SK-N-DZ (cell line): Measurements from ENCODE around the gene MYORG. TPM values are rescaled to one million over a fixed set of nuclear protein-coding genes. Genes with fewer than 3 reads are reported as not detected.

Experiments used
- DNase-seq: peaks from one replicate; pipeline ENCODE4 v3.0.0-alpha.2; 2015; ENCODE audit warnings: low spot score
- polyA plus RNA-seq, 2 experiments: library from polyadenylated mRNA; depleted of rRNA; stranded (reverse); fragments of >200 nt; gene quantifications; 2 replicates each; pipeline ENCODE4 v1.2.3, GENCODE V29; 2014

MYORG gene
- polyA plus RNA-seq (2014; cell fraction: cytosol; rRNA removed) = 0.78 and 0.91 TPM in 2 replicates
- polyA plus RNA-seq (2014; cell fraction: nucleus; rRNA removed) = 0.31 and 1.0 TPM in 2 replicates

DNA sequence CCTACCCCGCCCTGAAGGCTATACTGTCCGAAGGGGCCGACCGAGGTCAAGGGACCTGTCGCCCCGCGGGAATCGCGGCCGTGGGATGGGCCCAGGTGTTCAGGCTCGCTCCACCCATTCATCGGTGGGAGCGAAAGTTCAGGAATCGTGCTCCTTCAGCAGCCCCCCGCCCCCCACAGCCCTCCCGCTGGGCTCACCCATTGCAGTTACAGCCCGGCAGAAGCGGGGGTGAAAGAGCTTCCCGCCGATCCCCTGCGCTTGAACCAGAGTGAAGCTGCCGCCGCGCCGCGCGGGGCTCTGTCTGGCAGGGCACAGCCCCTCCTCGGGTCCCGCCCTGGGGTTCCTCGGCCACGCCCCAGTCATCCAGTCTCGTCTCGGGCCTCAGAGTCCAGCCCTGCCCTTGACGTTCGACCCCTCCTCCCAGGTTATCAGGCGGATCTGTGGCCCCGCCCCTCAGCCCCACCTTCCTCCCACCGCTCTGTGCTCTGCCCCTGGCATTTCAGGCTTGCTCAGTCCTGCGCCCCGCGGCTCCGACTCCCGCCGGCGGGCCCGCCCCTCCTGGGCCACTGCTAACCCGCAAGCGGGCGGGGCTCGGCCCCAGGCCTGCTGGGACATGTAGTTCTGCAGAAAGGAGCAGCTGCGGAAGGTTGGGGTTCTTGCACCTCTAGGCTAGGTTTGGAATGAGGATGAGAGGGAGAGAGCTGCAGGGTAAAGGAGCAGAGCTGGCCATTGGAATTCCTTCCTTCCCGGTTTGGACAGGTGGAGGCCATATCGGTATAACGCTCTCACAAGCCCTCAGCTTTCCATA, at the start of gene MYORG:
MYORG (minus strand) TSS at position 303 of the 808 bp plus-strand sequence. CDS start 3,955 bp downstream, outside the sequence.
- DNase-seq = peak; percentile 97

DNA sequence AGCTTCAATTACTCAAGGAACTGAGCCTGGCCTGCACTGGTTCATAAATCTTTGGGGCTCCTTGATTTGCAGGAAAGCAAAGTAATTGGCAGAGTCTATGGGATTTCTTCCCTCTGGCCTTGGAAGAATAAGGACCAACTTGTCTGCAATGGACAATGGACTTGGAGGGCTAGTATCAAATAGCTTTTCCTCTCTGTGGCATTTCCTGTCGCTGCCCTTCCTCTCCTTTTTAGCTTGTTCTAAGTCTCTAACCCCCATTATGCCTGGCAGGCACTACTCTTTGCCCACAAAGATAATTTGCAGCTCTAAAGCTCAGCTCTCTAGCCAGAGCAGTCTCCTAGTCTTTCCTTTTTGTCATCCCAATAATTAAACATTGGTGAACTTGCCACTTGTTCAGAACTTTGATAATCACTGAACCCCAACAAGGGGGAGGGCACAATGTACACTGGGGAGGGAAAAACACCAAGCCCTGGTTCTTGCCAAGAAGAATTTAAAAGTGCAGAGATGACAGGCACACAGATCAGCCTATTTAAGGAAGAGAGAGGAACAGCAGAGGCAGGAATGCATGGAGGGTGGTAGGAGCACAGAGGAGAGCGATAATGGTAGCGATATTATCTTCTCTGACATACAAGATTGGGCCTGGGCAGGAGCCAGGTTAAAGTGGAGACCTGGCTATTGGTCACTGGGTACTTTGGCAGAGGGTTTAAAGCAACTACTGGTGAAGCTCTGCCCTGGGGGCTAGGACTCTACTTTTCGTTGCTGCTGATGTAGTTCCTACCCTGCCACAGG, 43.2 kb upstream of the MYORG start:
- peak; percentile 32 for DNase-seq

DNA sequence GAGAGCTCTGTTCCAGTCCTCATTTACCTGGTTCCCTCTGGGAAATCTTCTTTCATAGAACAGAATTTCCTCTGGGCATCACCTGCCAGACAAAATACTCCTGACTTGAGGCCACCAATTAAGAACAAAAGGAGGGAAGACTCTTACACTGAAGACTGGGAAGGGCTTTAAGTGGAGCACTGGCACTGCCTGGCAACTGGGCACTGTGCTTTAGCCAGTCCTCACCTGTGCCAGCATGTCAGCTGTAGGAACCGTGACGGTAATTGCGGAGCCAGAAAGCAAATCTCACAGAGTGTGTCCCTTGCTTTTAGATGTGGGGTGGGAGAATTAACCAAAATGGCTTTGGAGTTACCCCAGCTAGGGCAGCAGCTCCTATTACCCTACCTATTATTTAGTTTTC, 41.0 kb upstream of the MYORG start:
- DNase-seq = no peak

DNA sequence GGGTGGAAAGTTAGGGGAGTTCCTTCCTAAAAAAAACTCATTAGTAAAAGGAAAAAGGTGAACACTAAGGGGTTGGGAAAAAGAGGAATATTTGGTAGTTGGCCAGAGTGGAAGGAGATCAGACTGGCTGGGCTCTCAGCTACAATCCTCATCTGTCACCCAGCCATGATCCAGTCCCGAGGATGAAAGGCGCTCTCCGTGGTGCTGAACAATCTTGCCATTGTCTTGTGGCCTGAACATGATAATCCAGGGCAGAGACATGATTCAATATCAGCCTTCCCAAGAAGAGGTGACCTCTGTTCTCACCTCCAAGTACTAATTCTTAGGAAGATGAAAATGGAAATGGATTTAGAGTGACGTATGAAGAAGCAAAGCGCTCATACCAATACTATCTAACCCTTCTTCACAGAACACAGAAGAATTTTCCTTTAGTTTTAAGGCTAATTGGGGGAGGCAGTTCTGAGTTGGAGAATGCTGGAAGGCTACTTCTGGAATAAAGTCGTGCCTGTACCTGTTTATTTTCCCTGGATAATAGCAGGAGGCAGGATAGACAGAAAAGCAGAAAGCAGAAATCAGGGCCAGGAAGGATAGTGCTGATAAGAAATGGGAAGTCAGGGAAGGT, 36.6 kb upstream of the MYORG start:
- DNase-seq = no peak

DNA sequence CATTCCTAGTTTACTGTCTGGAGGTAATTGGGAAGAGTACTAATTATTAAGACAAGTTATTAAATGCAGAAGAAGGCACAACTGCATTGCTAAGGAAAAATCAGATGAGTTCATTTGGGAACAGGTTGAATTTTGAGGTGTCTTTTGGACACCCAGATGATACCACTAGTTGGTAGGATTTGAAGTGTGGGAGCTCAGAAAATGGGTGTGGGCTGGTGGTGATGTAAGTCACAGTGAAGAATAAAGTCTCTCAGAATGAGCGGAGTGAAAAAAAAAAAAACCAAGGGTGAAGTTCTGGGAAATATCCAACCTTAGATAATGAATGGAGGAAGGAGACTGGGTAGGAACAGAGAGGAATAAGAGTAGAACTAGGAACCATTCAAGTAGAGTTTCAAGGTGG, 35.6 kb upstream of the MYORG start:
- DNase-seq = no peak

DNA sequence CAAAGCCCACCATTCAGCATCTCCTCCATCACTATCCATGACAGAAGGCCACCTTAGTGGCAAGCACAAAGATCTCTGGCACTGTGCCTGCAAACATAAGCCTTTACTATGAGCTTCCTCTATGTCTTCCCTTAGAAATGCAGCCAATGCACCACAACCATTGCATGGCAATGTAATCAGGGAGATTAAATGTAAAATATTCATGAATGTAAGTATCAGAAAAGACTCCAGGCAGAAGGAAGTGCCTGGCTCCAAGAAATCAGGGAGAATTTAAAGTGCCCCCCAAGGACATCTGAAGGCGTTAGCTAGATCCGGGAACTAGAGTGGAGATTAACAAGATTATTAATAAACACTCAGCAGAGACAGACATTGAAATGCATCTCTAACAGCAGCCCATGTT, 32.5 kb upstream of the MYORG start:
- DNase-seq = no peak

DNA sequence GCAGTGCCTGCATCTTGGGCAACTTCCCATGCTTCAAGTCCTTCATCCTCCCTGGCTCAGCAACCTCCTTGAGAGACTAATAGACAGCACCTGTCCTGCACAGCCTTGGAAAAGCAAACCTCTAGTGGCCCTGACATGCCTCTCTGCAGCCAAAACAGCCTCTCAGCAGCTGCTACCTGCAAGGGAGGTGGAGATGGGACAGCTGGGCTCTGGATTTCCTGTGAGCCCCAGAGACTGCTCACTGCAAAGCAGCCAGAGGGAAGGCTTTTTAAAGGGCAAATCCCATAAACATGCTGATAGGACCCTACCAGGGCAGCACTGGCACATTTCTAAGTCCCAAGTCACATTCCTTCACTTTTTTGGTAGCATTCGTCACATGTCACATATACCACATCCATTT, 31.5 kb upstream of the MYORG start:
- DNase-seq = no peak

DNA sequence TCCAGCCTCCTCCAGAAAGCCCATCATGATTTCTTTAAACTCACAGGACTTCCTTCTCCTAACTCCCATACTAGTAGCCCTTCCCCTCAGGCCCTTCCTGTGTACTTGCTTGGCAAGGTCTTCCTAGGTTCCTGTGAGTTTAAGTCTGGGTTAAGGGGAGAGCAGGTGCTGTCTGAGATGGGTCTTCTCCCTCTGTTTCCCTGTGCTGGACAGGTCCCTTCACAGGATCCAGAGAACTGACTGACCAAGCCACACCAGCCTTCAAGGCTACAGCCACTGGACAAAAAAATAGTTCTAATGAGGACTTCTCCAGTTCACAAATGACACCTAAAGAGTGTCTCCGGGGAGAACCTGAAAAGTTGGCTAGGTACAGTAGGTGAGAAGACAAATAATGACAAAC, 29.5 kb upstream of the MYORG start:
- DNase-seq = no peak

DNA sequence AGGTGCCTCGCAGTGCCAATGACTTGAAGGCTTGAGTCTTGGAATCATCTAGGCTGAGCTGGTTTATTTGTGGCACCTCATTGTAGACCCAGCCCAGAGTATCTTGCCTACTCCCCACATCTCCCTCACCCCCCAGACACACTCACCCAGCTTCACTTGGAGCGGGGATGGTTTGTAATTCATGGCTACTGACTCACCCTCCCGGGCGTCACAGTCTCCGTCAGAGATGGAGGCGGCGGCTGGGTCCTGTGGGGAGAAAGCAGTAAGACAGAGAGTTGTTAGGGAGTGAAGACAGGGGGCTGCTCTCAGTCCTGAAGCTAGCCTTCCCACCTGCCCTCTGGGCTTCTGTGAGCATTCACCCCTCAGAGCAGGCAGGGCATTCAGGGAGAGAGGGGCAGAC, 29.0 kb upstream of the MYORG start:
- no peak for DNase-seq

DNA sequence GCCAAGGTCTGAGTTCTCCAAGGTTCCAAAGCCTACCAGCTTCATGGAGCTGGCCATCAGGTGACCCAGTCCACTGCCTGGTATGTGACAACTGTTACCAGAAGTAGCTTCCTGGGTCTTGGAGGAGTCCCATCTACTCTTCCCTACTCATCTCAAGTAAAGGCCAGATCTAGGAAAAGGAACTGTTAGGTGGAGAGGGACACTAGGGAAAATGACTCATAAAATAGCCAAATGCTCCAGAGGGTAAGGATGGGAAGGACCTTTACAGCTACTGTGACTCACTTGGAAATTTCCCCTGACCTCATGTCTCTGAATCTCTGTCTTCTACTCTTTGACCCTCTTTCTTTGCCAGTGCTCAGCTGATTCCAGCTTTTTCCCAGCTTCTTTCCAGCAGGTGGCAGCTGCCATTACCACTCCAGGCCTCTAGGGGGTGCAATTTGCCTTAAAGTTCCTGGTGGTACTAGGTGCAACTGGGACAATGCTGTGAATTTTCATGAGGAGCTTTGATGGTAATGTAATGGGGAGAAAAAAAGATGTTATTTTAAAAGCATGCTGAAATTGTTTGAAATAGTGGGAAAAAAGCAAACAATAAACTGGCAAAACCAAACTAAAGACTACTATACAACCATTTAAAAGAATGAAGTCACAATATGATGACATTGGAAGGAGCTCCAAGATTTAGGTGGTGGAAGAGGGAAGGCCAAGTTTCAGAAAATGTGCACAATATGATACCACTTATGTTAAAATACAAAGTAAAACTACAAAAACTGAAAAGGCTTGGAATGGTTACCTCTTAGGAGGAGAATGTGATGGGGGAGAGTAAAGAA, 27.1 kb upstream of the MYORG start:
- DNase-seq = peak; percentile 71

DNA sequence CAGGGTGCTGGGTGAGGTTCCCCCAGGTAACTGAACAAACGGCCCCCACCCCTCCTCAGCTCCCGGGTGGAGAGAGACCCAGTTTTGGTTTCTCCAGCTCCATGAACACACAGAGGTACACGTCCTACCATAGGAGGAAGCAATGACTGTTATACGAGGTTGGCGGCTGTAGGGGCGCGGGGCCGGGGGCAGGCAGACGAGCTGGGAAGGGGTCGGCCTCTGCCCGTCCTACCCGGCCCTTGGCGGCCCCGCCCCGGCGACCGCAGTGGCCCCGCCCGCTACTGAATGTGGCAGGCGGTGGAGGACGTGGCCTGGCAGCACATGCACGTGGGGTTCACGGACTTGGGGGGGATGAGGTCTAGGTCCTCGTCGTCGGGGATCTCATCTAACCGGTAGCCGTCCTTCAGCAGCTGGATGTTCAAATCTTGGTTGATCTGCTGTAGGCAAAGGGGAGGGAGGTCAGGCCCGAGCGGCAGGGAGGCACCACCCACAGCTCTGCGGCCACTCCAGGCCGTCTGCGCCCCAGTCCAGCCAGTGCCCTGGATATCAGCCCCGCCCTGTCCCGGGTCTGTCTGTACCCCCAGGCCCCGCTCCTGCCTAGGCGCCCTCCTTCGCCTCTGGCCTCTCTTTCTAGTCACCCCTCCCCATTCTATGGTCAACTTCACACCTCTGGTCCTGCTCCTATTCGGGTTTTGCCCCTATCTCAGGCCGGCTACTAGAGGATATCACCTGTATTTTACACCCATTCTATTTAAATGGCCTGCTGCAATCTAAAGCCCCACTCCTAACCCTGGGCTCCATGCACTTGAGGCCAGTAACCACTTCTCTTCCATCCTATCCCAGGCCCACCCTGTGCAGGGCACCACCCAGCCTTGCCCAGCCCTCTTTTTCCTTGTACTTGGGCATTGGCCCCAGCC, 24.2 kb upstream of the MYORG start:
- DNase-seq = no peak

DNA sequence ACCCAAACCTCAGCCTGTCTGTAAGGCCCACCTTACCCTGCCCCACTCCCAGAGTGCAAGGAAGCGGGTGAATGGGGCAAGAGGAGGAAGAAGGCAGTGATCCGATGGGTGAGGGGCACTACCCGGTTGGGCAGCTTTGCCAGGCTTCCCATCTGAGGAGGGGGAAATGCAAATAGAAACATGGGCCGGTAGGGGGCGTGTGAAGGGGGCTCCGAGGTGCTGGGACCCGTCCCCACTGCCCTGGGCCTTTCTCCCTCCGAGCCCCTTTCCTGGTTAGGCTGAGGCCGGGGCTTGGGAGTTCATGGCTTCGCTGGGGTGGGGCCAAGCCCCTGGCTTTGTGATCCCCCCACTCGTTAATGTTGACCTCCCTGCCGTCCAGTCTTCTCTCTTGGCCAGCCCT, 23.6 kb upstream of the MYORG start:
- DNase-seq = no peak

DNA sequence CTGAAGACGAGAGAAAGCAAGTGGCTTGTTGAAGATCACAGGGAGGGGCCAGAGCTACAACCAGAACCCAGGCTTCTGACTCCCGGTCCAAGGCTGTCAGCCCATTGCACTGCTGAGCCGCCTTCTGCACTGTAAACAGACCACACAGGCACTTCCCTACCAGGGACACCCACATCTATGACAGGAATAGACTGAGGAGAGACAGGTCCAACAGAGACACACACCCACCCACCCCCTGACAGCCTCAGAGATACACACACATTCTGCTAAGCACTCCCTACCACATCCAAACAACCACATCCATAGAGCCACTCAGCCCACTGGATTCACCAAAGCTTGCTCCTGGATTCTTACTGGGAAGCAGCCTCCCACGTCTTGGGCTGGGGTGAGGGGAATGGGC, 23.0 kb upstream of the MYORG start:
- DNase-seq = no peak

DNA sequence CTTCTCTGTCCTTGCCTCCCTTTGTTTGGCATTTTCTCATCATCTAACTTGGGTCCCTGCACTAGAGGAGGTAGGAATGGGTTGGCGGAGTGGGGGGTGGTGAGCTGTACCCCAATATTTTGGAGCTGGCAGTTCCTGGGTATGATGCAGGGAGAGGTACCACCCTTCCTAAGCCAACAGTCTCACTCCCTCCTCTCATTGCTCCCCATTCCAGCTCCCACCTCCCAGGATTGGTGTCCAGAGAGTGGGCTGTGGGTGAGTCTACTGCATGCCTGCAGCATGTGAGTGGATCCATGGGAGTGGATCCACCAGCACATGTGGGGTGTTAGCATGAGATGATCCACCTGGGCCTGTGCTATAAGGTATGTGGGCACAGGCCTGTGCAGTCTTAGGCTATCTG, 22.2 kb upstream of the MYORG start:
- DNase-seq = no peak

DNA sequence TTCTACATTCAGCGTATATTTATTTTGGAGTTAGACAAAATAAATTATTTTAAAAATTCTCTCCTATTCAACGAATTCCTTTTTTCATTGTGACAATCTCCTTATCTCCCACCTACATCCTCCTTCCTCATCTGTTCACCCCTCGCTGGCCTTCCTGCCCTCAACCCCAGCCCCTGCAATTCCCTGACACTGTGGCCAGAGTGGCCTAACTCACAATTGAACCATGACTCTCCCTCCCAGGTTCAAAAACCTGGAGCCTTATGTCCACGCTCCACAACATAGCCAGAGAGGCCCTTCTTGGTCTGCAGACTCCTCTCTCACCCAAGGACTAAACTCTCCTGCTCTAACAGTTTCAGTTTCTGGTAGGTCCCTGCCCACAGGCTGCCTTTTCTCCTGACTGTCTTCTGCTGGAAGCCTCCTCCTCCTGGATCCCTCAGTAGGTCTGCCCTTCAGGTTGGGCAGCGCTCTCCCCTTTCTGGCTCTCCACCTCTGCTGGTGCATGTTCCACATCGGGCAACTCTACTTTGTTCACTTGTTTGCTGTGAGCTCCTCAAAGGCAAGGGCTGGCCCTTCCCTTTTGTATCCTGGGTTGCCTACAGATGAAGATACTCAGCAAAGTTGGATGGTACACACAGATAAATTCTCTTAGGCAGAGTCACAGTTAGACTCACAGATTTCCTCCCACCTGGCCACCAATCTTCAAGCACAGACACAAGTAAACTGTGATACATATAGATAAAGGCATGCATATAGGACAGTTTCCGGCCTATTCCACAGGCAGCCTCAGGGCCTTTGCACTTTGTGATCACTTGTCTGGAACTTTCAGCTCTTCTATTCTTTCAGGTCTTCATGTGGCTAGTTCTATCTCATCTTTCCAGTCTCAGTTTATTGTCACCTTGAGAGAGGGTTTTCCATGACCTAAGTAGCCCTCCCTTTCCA, 19.8 kb upstream of the MYORG start:
- DNase-seq = no peak

DNA sequence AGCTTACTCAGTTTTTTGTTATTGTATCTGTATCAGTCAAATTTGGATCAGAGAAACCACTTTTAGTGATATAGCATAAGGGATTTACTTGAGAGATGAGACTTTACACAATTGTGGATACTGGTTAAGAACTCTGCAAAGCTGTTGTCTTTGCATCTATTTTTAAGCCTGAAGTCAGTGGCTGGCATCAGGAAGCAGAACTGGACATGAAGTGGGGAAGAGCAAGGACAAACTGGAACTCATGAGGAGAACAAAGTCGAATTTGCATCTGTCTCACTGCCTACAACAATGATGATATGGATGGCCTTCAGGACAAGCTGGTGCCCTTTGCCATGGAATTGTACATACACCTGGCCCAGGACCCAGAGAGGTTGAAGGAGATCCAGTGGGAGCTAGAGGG, 15.8 kb upstream of the MYORG start:
- DNase-seq = no peak

DNA sequence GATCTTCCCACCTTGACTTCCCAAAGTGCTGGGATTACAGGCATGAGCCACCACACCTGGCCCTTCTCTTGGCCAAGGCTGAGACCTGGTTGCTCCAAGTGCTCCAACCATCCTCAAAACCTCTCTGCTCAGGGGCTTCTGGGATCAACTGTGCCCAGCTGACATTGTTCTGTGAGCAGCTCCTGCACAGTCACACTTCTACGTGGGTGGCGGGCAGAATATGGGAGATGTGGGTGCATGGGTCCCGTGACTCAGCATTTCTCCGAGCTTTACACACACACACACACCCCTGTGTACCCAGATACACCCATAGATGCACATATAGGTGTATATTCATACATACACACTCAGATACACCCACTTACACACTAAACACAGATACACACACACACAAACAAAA, 10.5 kb upstream of the MYORG start:
- no peak for DNase-seq

DNA sequence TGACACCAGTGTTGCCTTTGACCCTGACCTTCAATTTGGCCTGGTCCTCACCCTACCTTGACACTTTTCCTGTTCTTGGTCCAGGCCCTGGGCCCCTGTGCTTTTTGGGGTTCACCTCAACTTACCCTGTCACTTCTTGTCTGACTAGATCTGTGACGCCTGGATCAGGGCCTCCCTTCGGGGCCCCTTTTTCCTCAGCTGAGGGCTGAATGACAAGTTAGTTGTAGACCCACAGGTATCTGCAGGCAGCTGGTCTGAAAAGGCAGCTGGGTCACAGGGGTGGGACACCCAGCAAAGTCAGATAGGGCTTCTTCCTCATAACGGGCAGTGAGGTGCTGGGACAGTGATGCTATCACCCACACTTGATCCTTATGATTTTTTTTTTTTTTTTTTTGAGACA, 10.0 kb upstream of the MYORG start:
- DNase-seq = no peak

DNA sequence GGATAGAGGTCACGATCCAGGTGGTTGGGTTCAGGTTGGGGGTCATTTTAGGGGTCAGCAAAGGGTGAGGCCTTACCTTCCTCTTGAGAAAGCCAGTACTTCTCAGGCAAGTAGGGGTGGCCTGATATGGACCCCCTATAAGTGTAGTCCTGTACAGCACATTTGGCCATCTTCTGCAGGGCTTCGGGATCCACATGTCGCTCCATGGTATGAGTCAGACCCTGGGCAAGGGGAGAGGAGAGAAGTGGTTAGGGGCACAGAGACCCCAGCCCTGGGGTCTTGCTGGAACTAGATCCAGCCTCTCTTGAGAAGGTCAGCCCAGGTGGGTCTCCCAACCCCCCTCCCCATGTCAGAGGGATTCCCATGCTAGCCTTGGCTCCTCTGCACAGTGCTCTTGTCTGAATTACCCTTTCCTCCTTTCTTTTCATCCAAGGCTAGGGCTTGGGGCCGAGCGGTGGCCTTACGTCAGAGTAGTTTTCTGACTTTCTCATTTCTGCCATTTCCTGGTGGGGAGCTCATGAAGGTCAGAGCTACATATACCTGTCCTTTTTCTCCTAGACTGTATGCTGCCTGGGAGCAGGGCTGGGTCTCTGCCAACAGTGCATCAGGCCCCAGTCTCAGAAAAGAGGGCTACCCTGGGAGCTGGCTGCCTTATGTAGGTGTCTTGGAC, 9.0 kb upstream of the MYORG start:
- DNase-seq = no peak
